Keratinocyte (primary cell): ENCODE measurements around the gene ZNF678. TPM values are rescaled to one million over a fixed set of nuclear protein-coding genes. Genes with fewer than 3 reads are reported as not detected.

Experiments used
- DNase-seq: peaks from one replicate; pipeline ENCODE4 v3.0.0-alpha.2; 2011; ENCODE audit warnings: low read depth, missing footprints, low spot score
- FAIRE-seq: peaks from 2 replicates; lab custom pipeline; 2011; peaks lifted over from hg19 to GRCh38; lab: Jason Lieb, UNC
- H2AFZ ChIP-seq: 2 replicates; pipeline ENCODE4 v1.6.0; 2012; ENCODE audit warnings: low read length, control low read depth, inconsistent platforms; ENCODE audit not compliant: control insufficient read depth
- H3K27ac ChIP-seq: 2 replicates; pipeline ENCODE4 v1.5.1; 2011; ENCODE audit warnings: low read length; ENCODE audit not compliant: control insufficient read depth, insufficient read depth
- H3K27me3 ChIP-seq: 3 replicates; pipeline ENCODE4 v1.6.0; 2011; ENCODE audit warnings: low read length; ENCODE audit not compliant: control insufficient read depth, insufficient read depth; ENCODE audit errors: extremely low read depth
- H3K36me3 ChIP-seq, 2 experiments: 2 replicates in 1 of 2; 3 replicates in 1 of 2; pipeline ENCODE4 v1.5.1; 2011; ENCODE audit warnings: low read length in 2 of 2, mild to moderate bottlenecking in 1 of 2; ENCODE audit not compliant: control insufficient read depth in 2 of 2, insufficient read depth in 2 of 2; ENCODE audit errors: extremely low read depth in 1 of 2
- H3K4me1 ChIP-seq: 3 replicates; pipeline ENCODE4 v1.5.1; 2011; ENCODE audit warnings: low read length; ENCODE audit not compliant: control insufficient read depth, insufficient read depth; ENCODE audit errors: extremely low read depth
- H3K4me2 ChIP-seq: 3 replicates; pipeline ENCODE4 v1.6.0; 2011; ENCODE audit warnings: low read depth, low read length; ENCODE audit not compliant: control insufficient read depth, insufficient read depth; ENCODE audit errors: extremely low read depth
- H3K4me3 ChIP-seq, 3 experiments: fragments of 200-600 bp in 1 of 3; sonication (generic) in 1 of 3; 2 replicates in 2 of 3; 3 replicates in 1 of 3; pipeline ENCODE4 v1.5.1; 2011 to 2016; ENCODE audit warnings: low read length in 3 of 3, mild to moderate bottlenecking in 3 of 3, control low read depth in 2 of 3, inconsistent platforms in 1 of 3, low read depth in 1 of 3, mixed read lengths in 1 of 3, mixed run types in 1 of 3, moderate library complexity in 1 of 3; ENCODE audit not compliant: control insufficient read depth in 2 of 3, insufficient read depth in 2 of 3; ENCODE audit errors: extremely low read depth in 1 of 3
- H3K79me2 ChIP-seq: 2 replicates; pipeline ENCODE4 v1.6.0; 2012; ENCODE audit warnings: low read length; ENCODE audit not compliant: control insufficient read depth, insufficient read depth
- H3K9ac ChIP-seq: 3 replicates; pipeline ENCODE4 v1.6.0; 2011; ENCODE audit warnings: low read length; ENCODE audit not compliant: control insufficient read depth, insufficient read depth; ENCODE audit errors: extremely low read depth
- H3K9me1 ChIP-seq: 3 replicates; pipeline ENCODE4 v1.6.0; 2011; ENCODE audit warnings: low read length; ENCODE audit not compliant: control insufficient read depth, insufficient read depth; ENCODE audit errors: extremely low read depth
- H3K9me3 ChIP-seq: 2 replicates; pipeline ENCODE4 v1.5.1; 2012; ENCODE audit warnings: low read depth, low read length; ENCODE audit not compliant: control insufficient read depth
- H4K20me1 ChIP-seq: 3 replicates; pipeline ENCODE4 v1.6.0; 2011; ENCODE audit warnings: low read length; ENCODE audit not compliant: control insufficient read depth, insufficient read depth; ENCODE audit errors: extremely low read depth
- EZH2 ChIP-seq: IDR thresholded peaks from one replicate; pipeline ENCODE4 v1.6.1; 2012; ENCODE audit warnings: inconsistent platforms, mild to moderate bottlenecking, low read length, moderate library complexity
- dilution Hi-C: fragments of 300-500 bp; cut with MboI; formaldehyde crosslinking; loops from one replicate; pipeline ENCODE4 v1.7.0; 2020; ENCODE audit warnings: low sequenced_read_pairs; ENCODE audit not compliant: extremely low pct_ligation_motif_present
- polyA plus RNA-seq, 5 experiments: library from polyadenylated mRNA; depleted of rRNA in 3 of 5; stranded (reverse) in 3 of 5; stranded (forward) in 1 of 5; unstranded in 1 of 5; fragments of >200 nt; gene quantifications; 1 replicate in 1 of 5; 2 replicates in 3 of 5; 3 replicates in 1 of 5; pipeline versions ENCODE4 v1.2.1 to v1.2.3, GENCODE V29; 2011 to 2012; ENCODE audit warnings: missing spikeins in 2 of 5, low read depth in 1 of 5, low replicate concordance in 1 of 5
- TF ChIP-seq, protein P1 (sequence below), 3 experiments: IDR thresholded peaks in 1 of 3; conservative IDR thresholded peaks in 1 of 3; optimal IDR thresholded peaks in 1 of 3; 2 replicates in 2 of 3; 3 replicates in 1 of 3; pipeline versions ENCODE3 to v1.5.1; 2011; ENCODE audit warnings: low read length in 3 of 3, mild to moderate bottlenecking in 3 of 3, moderate library complexity in 2 of 3, control low read depth in 1 of 3, inconsistent platforms in 1 of 3; ENCODE audit not compliant: insufficient read depth in 2 of 3; ENCODE audit errors: extremely low read depth in 1 of 3

Gene ZNF678
- polyA plus RNA-seq, 1 donor (not counting 4 experiments of a cell fraction or from before 2014, with no cell fraction given), result 3.0 TPM

DNA sequence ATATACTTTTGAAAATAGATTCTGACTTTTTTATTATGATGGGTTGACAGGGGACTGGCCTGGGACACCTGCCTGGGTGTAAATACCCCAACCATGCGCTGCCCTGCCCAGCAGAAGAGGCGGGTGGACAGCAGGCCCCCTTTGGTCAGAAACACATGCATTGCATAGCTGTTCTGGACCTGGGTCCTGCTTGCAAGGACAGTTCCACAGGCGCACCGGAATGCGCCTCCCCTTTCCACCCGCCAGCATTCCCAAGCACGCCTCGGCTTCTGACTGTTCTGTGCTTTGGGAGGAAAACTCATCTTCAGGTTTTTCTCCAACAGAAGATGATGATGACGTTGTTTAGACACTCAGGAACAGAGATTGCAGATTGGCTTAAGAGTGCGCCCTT lies 428 bp upstream of the ZNF678 start:
- H3K9me3 ChIP-seq, result peaks cover 2% of the 10 kb centered on the region
- H3K36me3 ChIP-seq, result no peaks in the 10 kb centered on the region
- peaks cover 16% of the 10 kb centered on the region for H3K27me3 ChIP-seq
- no peak overlapping the region for H3K27ac ChIP-seq
- TF ChIP-seq EZH2, result no peak
- TF ChIP-seq, protein P1, sequence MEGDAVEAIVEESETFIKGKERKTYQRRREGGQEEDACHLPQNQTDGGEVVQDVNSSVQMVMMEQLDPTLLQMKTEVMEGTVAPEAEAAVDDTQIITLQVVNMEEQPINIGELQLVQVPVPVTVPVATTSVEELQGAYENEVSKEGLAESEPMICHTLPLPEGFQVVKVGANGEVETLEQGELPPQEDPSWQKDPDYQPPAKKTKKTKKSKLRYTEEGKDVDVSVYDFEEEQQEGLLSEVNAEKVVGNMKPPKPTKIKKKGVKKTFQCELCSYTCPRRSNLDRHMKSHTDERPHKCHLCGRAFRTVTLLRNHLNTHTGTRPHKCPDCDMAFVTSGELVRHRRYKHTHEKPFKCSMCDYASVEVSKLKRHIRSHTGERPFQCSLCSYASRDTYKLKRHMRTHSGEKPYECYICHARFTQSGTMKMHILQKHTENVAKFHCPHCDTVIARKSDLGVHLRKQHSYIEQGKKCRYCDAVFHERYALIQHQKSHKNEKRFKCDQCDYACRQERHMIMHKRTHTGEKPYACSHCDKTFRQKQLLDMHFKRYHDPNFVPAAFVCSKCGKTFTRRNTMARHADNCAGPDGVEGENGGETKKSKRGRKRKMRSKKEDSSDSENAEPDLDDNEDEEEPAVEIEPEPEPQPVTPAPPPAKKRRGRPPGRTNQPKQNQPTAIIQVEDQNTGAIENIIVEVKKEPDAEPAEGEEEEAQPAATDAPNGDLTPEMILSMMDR (optimal IDR thresholded peaks at IDR 0.05 in 1 of 3, IDR thresholded peaks at IDR 0.05 in 1 of 3, conservative IDR thresholded peaks at IDR 0.05 in 1 of 3; ENCODE audit: extremely low read depth in 1 of 3, insufficient read depth in 2 of 3, low read length in 3 of 3), result no peak
- peaks cover 7% of the 10 kb centered on the region for H3K4me1 ChIP-seq
- peak overlapping the region in 1 of 3 experiments; percentile 75 for H3K4me3 ChIP-seq
- H3K9me1 ChIP-seq, result no peaks in the 10 kb centered on the region
- no peaks in the 10 kb centered on the region for H4K20me1 ChIP-seq
- dilution Hi-C loops, result no loop called here
- no peak overlapping the region for H3K9ac ChIP-seq
- peaks cover 15% of the 10 kb centered on the region for H3K79me2 ChIP-seq
- peak overlapping the region; percentile 17 for H3K4me2 ChIP-seq
- no peak for FAIRE-seq
- DNase-seq, result no peak
- H2AFZ ChIP-seq, result peak overlapping the region; percentile 23

GRCh38 chr1:227567256-227567655 lies 3.9 kb downstream of the ZNF678 start:
- Histone ChIP-seq H3K9me1 (no peaks in the 10 kb centered on the region), H3K79me2 (peaks cover 37% of the 10 kb centered on the region), H3K4me2 (no peak overlapping the region), H2AFZ (no peak overlapping the region), H3K27ac (no peak overlapping the region), H3K4me1 (peaks cover 7% of the 10 kb centered on the region), H3K9ac (no peak overlapping the region), H3K36me3 (no peaks in the 10 kb centered on the region), H4K20me1 (no peaks in the 10 kb centered on the region), H3K9me3 (no peaks in the 10 kb centered on the region), H3K27me3 (no peaks in the 10 kb centered on the region), H3K4me3 (no peak overlapping the region)
- DNase-seq (no peak), FAIRE-seq (no peak)
- dilution Hi-C loops, result no loop called here
- TF ChIP-seq, protein P1 (optimal IDR thresholded peaks at IDR 0.05 in 1 of 3, IDR thresholded peaks at IDR 0.05 in 1 of 3, conservative IDR thresholded peaks at IDR 0.05 in 1 of 3; ENCODE audit: extremely low read depth in 1 of 3, insufficient read depth in 2 of 3, low read length in 3 of 3), result no peak
- TF ChIP-seq EZH2, result no peak
